GM12872 (cell line): ENCODE measurements around the gene SFXN2.

Experiments
- CTCF ChIP-seq: IDR thresholded peaks from 3 replicates; pipeline ENCODE4 v1.5.1; 2011; ENCODE audit warnings: low read depth, mild to moderate bottlenecking, low read length, moderate library complexity; ENCODE audit not compliant: insufficient read depth

The SFXN2 gene

GRCh38 chr10:102691285-102692066 lies 23.0 kb upstream of the SFXN2 start:
- TF ChIP-seq CTCF = no peak

- no peak for TF ChIP-seq CTCF
Measured at GRCh38 chr10:102696736-102697135, 17.7 kb upstream of the SFXN2 start.

- TF ChIP-seq CTCF = no peak
Measured at GRCh38 chr10:102698894-102699293, 15.5 kb upstream of the SFXN2 start.

GRCh38 chr10:102701272-102701671 lies 13.2 kb upstream of the SFXN2 start:
- no peak for TF ChIP-seq CTCF

GRCh38 chr10:102701796-102702195 lies 12.6 kb upstream of the SFXN2 start:
- TF ChIP-seq CTCF = no peak

- no peak for TF ChIP-seq CTCF
Measured at GRCh38 chr10:102702742-102703141, 11.7 kb upstream of the SFXN2 start.

- no peak for TF ChIP-seq CTCF
Measured at GRCh38 chr10:102704915-102705314, 9.5 kb upstream of the SFXN2 start.
